Measurements from ENCODE around the gene CEMIP.

- TF ChIP-seq TAF1 (IDR thresholded peaks at IDR 0.05; ENCODE audit: borderline replicate concordance, low read depth, low read length), result no peak
- no peak for TF ChIP-seq TCF3 (IDR thresholded peaks at IDR 0.05; ENCODE audit: borderline replicate concordance, insufficient read depth, low read depth, low read length)
- TF ChIP-seq BHLHE40 (IDR thresholded peaks at IDR 0.05; ENCODE audit: borderline replicate concordance in 1 of 2, low read depth in 2 of 2, low read length in 1 of 2), result no peak
- no peak for TF ChIP-seq STAT3 (IDR thresholded peaks at IDR 0.05; ENCODE audit: low read depth, low read length)
- TF ChIP-seq CHD1 (IDR thresholded peaks at IDR 0.05; ENCODE audit: low read depth, low read length), result no peak
- TF ChIP-seq MXI1 (IDR thresholded peaks at IDR 0.05; ENCODE audit: low read depth, low read length), result no peak
- no peak for TF ChIP-seq SMARCA5 (IDR thresholded peaks at IDR 0.05)
- TF ChIP-seq RELA (IDR thresholded peaks at IDR 0.05; ENCODE audit: borderline replicate concordance, partially characterized antibody), result no peak
- TF ChIP-seq POLR2AphosphoS5 (IDR thresholded peaks at IDR 0.05; ENCODE audit: low read length), result no peak
- no peak for TF ChIP-seq CHD2 (IDR thresholded peaks at IDR 0.05; ENCODE audit: borderline replicate concordance, low read depth, low read length)
Measured at GRCh38 chr15:80838012-80838411, 58.8 kb downstream of the CEMIP start.

All from GM12878 (cell line).